GM23338 (cell line): ENCODE data around the gene CORO2A. TPM values are rescaled to one million over a fixed set of nuclear protein-coding genes. Genes with fewer than 3 reads are reported as not detected.
A peak's percentile ranks its signal among the peaks of the same experiment; 100 is the strongest.

Experiments used
- ATAC-seq: fragments of 200-7000 bp; cut with Tn5 transposase; 3 replicates; pipeline ENCODE4 v1.9.1; 2020
- DNase-seq: peaks from one replicate; pipeline ENCODE4 v3.0.0-alpha.2; 2015; ENCODE audit warnings: low spot score
- H2AFZ ChIP-seq: fragments of 200-600 bp; sonication (generic); 2 replicates; pipeline ENCODE4 v1.8.0; 2016; ENCODE audit warnings: antibody characterized with exemption, mild to moderate bottlenecking, moderate library complexity
- H3F3A ChIP-seq: fragments of 200-600 bp; sonication (generic); replicated peaks from 2 replicates; pipeline ENCODE4 v1.8.0; 2017; ENCODE audit warnings: antibody characterized with exemption, mixed run types, low read depth
- H3K27ac ChIP-seq: fragments of 200-600 bp; sonication (generic); 2 replicates; pipeline ENCODE4 v1.6.1; 2016; ENCODE audit warnings: low read depth
- H3K27me3 ChIP-seq: fragments of 200-600 bp; sonication (generic); 2 replicates; pipeline ENCODE4 v1.8.0; 2016; ENCODE audit warnings: mild to moderate bottlenecking, mixed run types, moderate library complexity; ENCODE audit not compliant: insufficient read depth
- H3K36me3 ChIP-seq: fragments of 200-600 bp; sonication (generic); 2 replicates; pipeline ENCODE4 v1.8.0; 2016; ENCODE audit warnings: mild to moderate bottlenecking; ENCODE audit not compliant: insufficient read depth
- H3K4me1 ChIP-seq: fragments of 200-600 bp; sonication (generic); 2 replicates; pipeline ENCODE4 v1.8.0; 2016; ENCODE audit warnings: mild to moderate bottlenecking, moderate library complexity; ENCODE audit not compliant: insufficient read depth
- H3K4me2 ChIP-seq: fragments of 200-600 bp; sonication (generic); 2 replicates; pipeline ENCODE4 v1.7.1; 2017; ENCODE audit warnings: mixed run types
- H3K4me3 ChIP-seq: fragments of 200-600 bp; sonication (generic); 2 replicates; pipeline ENCODE4 v1.6.1; 2016; ENCODE audit warnings: mixed run types
- H3K79me2 ChIP-seq: fragments of 200-600 bp; sonication (generic); replicated peaks from 2 replicates; pipeline ENCODE4 v1.8.0; 2017; ENCODE audit warnings: mild to moderate bottlenecking; ENCODE audit not compliant: insufficient read depth
- H3K9me2 ChIP-seq: fragments of 200-600 bp; sonication (generic); 2 replicates; pipeline ENCODE4 v1.8.0; 2017; ENCODE audit not compliant: insufficient read depth
- H4K20me1 ChIP-seq: fragments of 200-600 bp; sonication (generic); replicated peaks from 2 replicates; pipeline ENCODE4 v1.8.0; 2017; ENCODE audit warnings: mild to moderate bottlenecking; ENCODE audit not compliant: insufficient read depth
- H3K27ac Mint-ChIP-seq: 2 replicates; pipeline ENCODE4 v1.8.0; 2020; ENCODE audit warnings: inconsistent platforms, mild to moderate bottlenecking, moderate library complexity, mixed read lengths
- H3K27me3 Mint-ChIP-seq: 3 replicates; pipeline ENCODE4 v1.8.0; 2022; ENCODE audit warnings: low read depth, mild to moderate bottlenecking, moderate library complexity, mixed read lengths, inconsistent platforms; ENCODE audit not compliant: insufficient read depth, poor library complexity
- H3K36me3 Mint-ChIP-seq: 3 replicates; pipeline ENCODE4 v1.8.0; 2021; ENCODE audit warnings: low read depth, mild to moderate bottlenecking, inconsistent platforms, moderate library complexity, mixed read lengths
- H3K4me1 Mint-ChIP-seq: 3 replicates; pipeline ENCODE4 v1.8.0; 2020; ENCODE audit warnings: mild to moderate bottlenecking, inconsistent platforms, mixed read lengths
- H3K4me3 Mint-ChIP-seq: 3 replicates; pipeline ENCODE4 v1.8.0; 2021; ENCODE audit warnings: moderate library complexity, mild to moderate bottlenecking, inconsistent platforms, mixed read lengths
- H3K9me3 Mint-ChIP-seq: 3 replicates; pipeline ENCODE4 v1.8.0; 2020; ENCODE audit warnings: moderate library complexity, mild to moderate bottlenecking, inconsistent platforms, mixed read lengths
- CREB1 ChIP-seq: fragments of 250-450 bp; sonication (Bioruptor Pico); IDR thresholded peaks from 2 replicates; pipeline ENCODE4 v1.5.0; 2020; ENCODE audit warnings: low read depth, mild to moderate bottlenecking, moderate library complexity
- EZH2phosphoT487 ChIP-seq: fragments of 200-600 bp; sonication (generic); IDR thresholded peaks from one replicate; pipeline ENCODE4 v1.8.1; 2018; ENCODE audit warnings: antibody characterized with exemption; ENCODE audit not compliant: unreplicated experiment
- NANOG ChIP-seq: IDR thresholded peaks from 2 replicates; pipeline ENCODE4 v1.6.1; 2016; ENCODE audit warnings: antibody characterized with exemption, borderline replicate concordance
- STAT1 ChIP-seq: IDR thresholded peaks from one replicate; pipeline ENCODE4 v1.6.1; 2016; ENCODE audit warnings: antibody characterized with exemption; ENCODE audit not compliant: unreplicated experiment
- ZNF114 ChIP-seq: fragments of 250-450 bp; sonication (Bioruptor Pico); IDR thresholded peaks from 2 replicates; pipeline ENCODE4 v1.5.0; 2020; ENCODE audit warnings: mild to moderate bottlenecking, moderate library complexity
- ZNF331 ChIP-seq: fragments of 250-450 bp; sonication (Bioruptor Pico); IDR thresholded peaks from 2 replicates; pipeline ENCODE4 v1.5.0; 2020; ENCODE audit warnings: low read depth, mild to moderate bottlenecking, moderate library complexity
- polyA plus RNA-seq: library from polyadenylated mRNA; unstranded; fragments of >200 nt; fragmentation: Nextera tagmentation; extraction: Ambion mirVana; gene quantifications from 2 replicates; pipeline ENCODE4 v1.2.1, GENCODE V29; 2016
- total RNA-seq: library from RNA; depleted of rRNA; stranded (reverse); fragments of >200 nt; shearing (Covaris generic); gene quantifications from 2 replicates; pipeline ENCODE4 v1.2.3, GENCODE V29; 2014
- TF ChIP-seq, protein P1 (sequence below): IDR thresholded peaks from one replicate; pipeline ENCODE4 v1.6.1; 2018; ENCODE audit warnings: antibody characterized with exemption; ENCODE audit not compliant: unreplicated experiment
- TF ChIP-seq, protein P2 (sequence below): IDR thresholded peaks from 2 replicates; pipeline ENCODE4 v1.6.1; 2016; ENCODE audit warnings: antibody characterized with exemption
- TF ChIP-seq, protein P3 (sequence below), 2 experiments: fragments of 200-600 bp in 1 of 2; sonication (generic) in 1 of 2; conservative IDR thresholded peaks; 2 replicates each; pipeline versions ENCODE4 v1.5.1 to v1.6.1; 2016 to 2017; ENCODE audit warnings: antibody characterized with exemption in 2 of 2, low read depth in 2 of 2, mild to moderate bottlenecking in 2 of 2, moderate library complexity in 1 of 2

Gene CORO2A
- total and polyA plus RNA-seq, 2 experiments from 2014 or later = 12.9 to 27.6 TPM

DNA sequence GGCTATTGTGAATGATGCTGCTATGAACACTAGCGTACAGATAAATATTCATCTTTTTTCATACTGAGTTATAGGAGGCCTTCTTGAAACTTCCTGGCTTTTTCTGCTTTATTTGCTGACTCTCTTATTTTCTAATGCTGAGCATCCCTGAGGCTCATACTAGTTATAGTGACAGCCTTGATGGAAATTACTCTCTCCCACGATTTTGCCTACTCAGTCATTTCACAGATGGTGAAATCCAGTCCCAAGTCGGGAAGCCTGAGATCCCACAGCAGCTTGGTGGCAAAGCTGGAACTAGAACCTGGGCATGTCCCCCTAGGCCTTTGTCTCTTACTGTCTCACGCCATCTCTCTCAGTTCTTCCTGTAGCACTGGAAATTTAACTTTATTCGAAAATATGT is 113.5 kb downstream of the CORO2A start:
- peaks cover 1% of the 10 kb centered on the region for H3K27me3 Mint-ChIP-seq

More for the DNA sequence above, 113.5 kb downstream of the CORO2A start:
- H3K36me3 Mint-ChIP-seq = peaks cover 34% of the 10 kb centered on the region
- DNase-seq = no peak
- Histone ChIP-seq H3K27ac (0 out of 2 replicates have a peak overlapping the region, but pooled peaks have one; percentile 26), H3K79me2 (no peaks in the 10 kb centered on the region; the same call in 1 of the 2 replicates), H4K20me1 (no peaks in the 10 kb centered on the region; the same call in none of the 2 replicates), H2AFZ (no peak overlapping the region), H3K9me2 (no peaks in the 10 kb centered on the region), H3K4me3 (no peak overlapping the region), H3K27me3 (no peaks in the 10 kb centered on the region), H3K4me2 (no peak overlapping the region), H3K36me3 (peaks cover 14% of the 10 kb centered on the region), H3F3A (0 out of 2 replicates have a peak, but pooled peaks cover 5% of the 10 kb centered on the region), H3K4me1 (peaks cover 10% of the 10 kb centered on the region)
- no peak for ATAC-seq
- H3K9me3 Mint-ChIP-seq = no peaks in the 10 kb centered on the region
- H3K4me3 Mint-ChIP-seq = no peak overlapping the region
- TF ChIP-seq EZH2phosphoT487 (no peak), STAT1 (no peak), ZNF114 (no peak), NANOG (no peak), CREB1 (CRISPR knock-in tag) (no peak), ZNF331 (CRISPR knock-in tag) (no peak)
- TF ChIP-seq, protein P1, sequence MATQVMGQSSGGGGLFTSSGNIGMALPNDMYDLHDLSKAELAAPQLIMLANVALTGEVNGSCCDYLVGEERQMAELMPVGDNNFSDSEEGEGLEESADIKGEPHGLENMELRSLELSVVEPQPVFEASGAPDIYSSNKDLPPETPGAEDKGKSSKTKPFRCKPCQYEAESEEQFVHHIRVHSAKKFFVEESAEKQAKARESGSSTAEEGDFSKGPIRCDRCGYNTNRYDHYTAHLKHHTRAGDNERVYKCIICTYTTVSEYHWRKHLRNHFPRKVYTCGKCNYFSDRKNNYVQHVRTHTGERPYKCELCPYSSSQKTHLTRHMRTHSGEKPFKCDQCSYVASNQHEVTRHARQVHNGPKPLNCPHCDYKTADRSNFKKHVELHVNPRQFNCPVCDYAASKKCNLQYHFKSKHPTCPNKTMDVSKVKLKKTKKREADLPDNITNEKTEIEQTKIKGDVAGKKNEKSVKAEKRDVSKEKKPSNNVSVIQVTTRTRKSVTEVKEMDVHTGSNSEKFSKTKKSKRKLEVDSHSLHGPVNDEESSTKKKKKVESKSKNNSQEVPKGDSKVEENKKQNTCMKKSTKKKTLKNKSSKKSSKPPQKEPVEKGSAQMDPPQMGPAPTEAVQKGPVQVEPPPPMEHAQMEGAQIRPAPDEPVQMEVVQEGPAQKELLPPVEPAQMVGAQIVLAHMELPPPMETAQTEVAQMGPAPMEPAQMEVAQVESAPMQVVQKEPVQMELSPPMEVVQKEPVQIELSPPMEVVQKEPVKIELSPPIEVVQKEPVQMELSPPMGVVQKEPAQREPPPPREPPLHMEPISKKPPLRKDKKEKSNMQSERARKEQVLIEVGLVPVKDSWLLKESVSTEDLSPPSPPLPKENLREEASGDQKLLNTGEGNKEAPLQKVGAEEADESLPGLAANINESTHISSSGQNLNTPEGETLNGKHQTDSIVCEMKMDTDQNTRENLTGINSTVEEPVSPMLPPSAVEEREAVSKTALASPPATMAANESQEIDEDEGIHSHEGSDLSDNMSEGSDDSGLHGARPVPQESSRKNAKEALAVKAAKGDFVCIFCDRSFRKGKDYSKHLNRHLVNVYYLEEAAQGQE = no peak
- TF ChIP-seq, protein P2, sequence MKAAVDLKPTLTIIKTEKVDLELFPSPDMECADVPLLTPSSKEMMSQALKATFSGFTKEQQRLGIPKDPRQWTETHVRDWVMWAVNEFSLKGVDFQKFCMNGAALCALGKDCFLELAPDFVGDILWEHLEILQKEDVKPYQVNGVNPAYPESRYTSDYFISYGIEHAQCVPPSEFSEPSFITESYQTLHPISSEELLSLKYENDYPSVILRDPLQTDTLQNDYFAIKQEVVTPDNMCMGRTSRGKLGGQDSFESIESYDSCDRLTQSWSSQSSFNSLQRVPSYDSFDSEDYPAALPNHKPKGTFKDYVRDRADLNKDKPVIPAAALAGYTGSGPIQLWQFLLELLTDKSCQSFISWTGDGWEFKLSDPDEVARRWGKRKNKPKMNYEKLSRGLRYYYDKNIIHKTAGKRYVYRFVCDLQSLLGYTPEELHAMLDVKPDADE = no peak
- TF ChIP-seq, protein P3, sequence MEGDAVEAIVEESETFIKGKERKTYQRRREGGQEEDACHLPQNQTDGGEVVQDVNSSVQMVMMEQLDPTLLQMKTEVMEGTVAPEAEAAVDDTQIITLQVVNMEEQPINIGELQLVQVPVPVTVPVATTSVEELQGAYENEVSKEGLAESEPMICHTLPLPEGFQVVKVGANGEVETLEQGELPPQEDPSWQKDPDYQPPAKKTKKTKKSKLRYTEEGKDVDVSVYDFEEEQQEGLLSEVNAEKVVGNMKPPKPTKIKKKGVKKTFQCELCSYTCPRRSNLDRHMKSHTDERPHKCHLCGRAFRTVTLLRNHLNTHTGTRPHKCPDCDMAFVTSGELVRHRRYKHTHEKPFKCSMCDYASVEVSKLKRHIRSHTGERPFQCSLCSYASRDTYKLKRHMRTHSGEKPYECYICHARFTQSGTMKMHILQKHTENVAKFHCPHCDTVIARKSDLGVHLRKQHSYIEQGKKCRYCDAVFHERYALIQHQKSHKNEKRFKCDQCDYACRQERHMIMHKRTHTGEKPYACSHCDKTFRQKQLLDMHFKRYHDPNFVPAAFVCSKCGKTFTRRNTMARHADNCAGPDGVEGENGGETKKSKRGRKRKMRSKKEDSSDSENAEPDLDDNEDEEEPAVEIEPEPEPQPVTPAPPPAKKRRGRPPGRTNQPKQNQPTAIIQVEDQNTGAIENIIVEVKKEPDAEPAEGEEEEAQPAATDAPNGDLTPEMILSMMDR (conservative IDR thresholded peaks at IDR 0.05; ENCODE audit: low read depth in 2 of 2) = no peak
- peaks cover 23% of the 10 kb centered on the region for H3K4me1 Mint-ChIP-seq
- H3K27ac Mint-ChIP-seq = no peak overlapping the region
